GM15510 (cell line): Measurements from ENCODE around the gene RIMOC1.

Experiments
- POLR2A ChIP-seq: IDR thresholded peaks from 3 replicates; pipeline ENCODE4 v1.6.1; 2011; ENCODE audit warnings: borderline replicate concordance; ENCODE audit not compliant: insufficient read length; ENCODE audit errors: extremely low read depth

Gene RIMOC1

GRCh38 chr5:41878173-41878572, 26.0 kb upstream of the RIMOC1 start:
- no peak for TF ChIP-seq POLR2A

- TF ChIP-seq POLR2A = no peak
Measured at GRCh38 chr5:41878643-41879478, 25.3 kb upstream of the RIMOC1 start.

- no peak for TF ChIP-seq POLR2A
Measured at GRCh38 chr5:41882765-41883164, 21.4 kb upstream of the RIMOC1 start.

- TF ChIP-seq POLR2A = no peak
Measured at GRCh38 chr5:41883243-41883642, 20.9 kb upstream of the RIMOC1 start.

GRCh38 chr5:41883936-41884335, 20.2 kb upstream of the RIMOC1 start:
- no peak for TF ChIP-seq POLR2A

- no peak for TF ChIP-seq POLR2A
Measured at GRCh38 chr5:41885286-41885685, 18.9 kb upstream of the RIMOC1 start.

GRCh38 chr5:41891066-41891707, 13.0 kb upstream of the RIMOC1 start:
- no peak for TF ChIP-seq POLR2A

- TF ChIP-seq POLR2A = no peak
Measured at GRCh38 chr5:41892031-41892430, 12.1 kb upstream of the RIMOC1 start.

GRCh38 chr5:41893074-41893851, 10.9 kb upstream of the RIMOC1 start:
- no peak for TF ChIP-seq POLR2A

GRCh38 chr5:41896230-41896629, 7.9 kb upstream of the RIMOC1 start:
- TF ChIP-seq POLR2A = no peak

- no peak for TF ChIP-seq POLR2A
Measured at GRCh38 chr5:41903382-41903891, 707 bp upstream of the RIMOC1 start.

GRCh38 chr5:41906151-41906550, 2.0 kb downstream of the RIMOC1 start:
- no peak for TF ChIP-seq POLR2A

GRCh38 chr5:41908374-41909079, 4.4 kb downstream of the RIMOC1 start:
- no peak for TF ChIP-seq POLR2A

GRCh38 chr5:41918105-41918504, 14.0 kb downstream of the RIMOC1 start:
- TF ChIP-seq POLR2A = no peak

GRCh38 chr5:41921166-41921565, 17.0 kb downstream of the RIMOC1 start:
- TF ChIP-seq POLR2A = no peak

GRCh38 chr5:41921874-41922273, 17.7 kb downstream of the RIMOC1 start:
- TF ChIP-seq POLR2A = no peak

GRCh38 chr5:41924526-41924871, 20.4 kb downstream of the RIMOC1 start:
- no peak for TF ChIP-seq POLR2A
